ENCODE results near the gene DCBLD1. TPM values are rescaled to one million over a fixed set of nuclear protein-coding genes. Genes with fewer than 3 reads are reported as not detected.

DCBLD1 gene
- total and polyA plus RNA-seq, 2 of the 13 experiments (the other 11 are each of a cell fraction or from before 2014, with no cell fraction given), result 23.2 to 41.5 TPM

DNA sequence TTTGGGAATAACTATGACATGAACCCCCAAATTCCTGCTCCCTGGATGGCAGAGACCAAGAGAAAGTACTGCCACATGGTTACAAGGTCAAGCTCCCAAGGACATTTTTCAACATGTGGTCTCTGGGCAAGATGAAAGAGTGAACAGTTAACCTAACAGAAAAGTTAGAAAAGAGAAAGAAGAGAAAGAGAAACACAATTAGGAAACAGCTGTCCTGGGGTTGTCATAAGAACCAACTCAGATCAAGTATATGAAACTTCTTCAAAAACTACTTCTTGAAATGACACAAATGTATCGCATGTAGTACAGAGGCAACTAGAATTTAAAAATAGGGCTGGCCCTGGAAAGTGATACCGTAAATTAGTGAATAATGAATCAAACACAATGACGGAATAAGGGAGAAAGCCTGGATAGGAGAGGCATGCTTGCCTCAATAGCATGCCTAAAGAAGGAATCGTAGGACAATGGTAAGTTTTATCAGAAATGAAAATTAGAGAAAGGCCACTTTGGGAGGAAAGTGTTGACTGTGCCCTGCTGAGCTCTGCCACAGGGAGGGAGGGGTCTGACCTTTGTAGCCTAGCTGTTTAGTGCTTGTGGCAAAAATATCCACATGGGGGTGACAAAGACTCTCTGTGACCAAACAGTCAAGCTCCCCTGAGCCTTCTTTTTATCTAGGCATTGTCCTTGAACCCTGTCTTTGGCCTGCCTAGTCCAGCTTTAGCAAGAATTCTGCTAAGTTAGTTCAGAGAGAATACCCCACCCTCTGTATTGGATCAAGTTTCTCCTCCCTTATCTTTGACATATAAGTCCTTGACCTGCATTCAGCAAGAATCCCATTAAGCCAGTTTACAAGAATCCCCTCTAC is 4.3 kb upstream of the DCBLD1 start (continued):
- TF ChIP-seq, protein P1, sequence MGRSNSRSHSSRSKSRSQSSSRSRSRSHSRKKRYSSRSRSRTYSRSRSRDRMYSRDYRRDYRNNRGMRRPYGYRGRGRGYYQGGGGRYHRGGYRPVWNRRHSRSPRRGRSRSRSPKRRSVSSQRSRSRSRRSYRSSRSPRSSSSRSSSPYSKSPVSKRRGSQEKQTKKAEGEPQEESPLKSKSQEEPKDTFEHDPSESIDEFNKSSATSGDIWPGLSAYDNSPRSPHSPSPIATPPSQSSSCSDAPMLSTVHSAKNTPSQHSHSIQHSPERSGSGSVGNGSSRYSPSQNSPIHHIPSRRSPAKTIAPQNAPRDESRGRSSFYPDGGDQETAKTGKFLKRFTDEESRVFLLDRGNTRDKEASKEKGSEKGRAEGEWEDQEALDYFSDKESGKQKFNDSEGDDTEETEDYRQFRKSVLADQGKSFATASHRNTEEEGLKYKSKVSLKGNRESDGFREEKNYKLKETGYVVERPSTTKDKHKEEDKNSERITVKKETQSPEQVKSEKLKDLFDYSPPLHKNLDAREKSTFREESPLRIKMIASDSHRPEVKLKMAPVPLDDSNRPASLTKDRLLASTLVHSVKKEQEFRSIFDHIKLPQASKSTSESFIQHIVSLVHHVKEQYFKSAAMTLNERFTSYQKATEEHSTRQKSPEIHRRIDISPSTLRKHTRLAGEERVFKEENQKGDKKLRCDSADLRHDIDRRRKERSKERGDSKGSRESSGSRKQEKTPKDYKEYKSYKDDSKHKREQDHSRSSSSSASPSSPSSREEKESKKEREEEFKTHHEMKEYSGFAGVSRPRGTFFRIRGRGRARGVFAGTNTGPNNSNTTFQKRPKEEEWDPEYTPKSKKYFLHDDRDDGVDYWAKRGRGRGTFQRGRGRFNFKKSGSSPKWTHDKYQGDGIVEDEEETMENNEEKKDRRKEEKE (IDR thresholded peaks at IDR 0.05), result no peak
- TF ChIP-seq ZNF550 (CRISPR knock-in tag; IDR thresholded peaks at IDR 0.05; ENCODE audit: borderline replicate concordance) (no peak), MZF1 (CRISPR knock-in tag; IDR thresholded peaks at IDR 0.05; ENCODE audit: borderline replicate concordance) (no peak), ZNF234 (CRISPR knock-in tag; conservative IDR thresholded peaks at IDR 0.05) (no peak), FOXP1 (IDR thresholded peaks at IDR 0.05) (no peak), FOXP1 (CRISPR knock-in tag; IDR thresholded peaks at IDR 0.05) (peak; percentile 55; the same call in 1 of the 2 replicates), HNRNPLL (IDR thresholded peaks at IDR 0.05; ENCODE audit: low read depth, low read length, poor library complexity, severe bottlenecking) (no peak), ZNF605 (CRISPR knock-in tag; IDR thresholded peaks at IDR 0.05) (peak; percentile 69; the same call in 1 of the 2 replicates), SMAD1 (CRISPR knock-in tag; IDR thresholded peaks at IDR 0.05; ENCODE audit: borderline replicate concordance, low read depth) (0 out of 2 replicates have a peak, but pooled peaks have one; percentile 41), ZC3H4 (CRISPR knock-in tag; IDR thresholded peaks at IDR 0.05; ENCODE audit: borderline replicate concordance) (no peak), ZNF773 (CRISPR knock-in tag; IDR thresholded peaks at IDR 0.05; ENCODE audit: borderline replicate concordance) (no peak), BRD4 (CRISPR knock-in tag; IDR thresholded peaks at IDR 0.05) (no peak), MAZ (IDR thresholded peaks at IDR 0.05; ENCODE audit: borderline replicate concordance, low read depth, low read length) (0 out of 2 replicates have a peak, but pooled peaks have one; percentile 55), MAZ (CRISPR knock-in tag; IDR thresholded peaks at IDR 0.05; ENCODE audit: low read depth) (peak; percentile 78), RNF2 (conservative IDR thresholded peaks at IDR 0.05; ENCODE audit: low read depth) (no peak)
- TF ChIP-seq, protein P2, sequence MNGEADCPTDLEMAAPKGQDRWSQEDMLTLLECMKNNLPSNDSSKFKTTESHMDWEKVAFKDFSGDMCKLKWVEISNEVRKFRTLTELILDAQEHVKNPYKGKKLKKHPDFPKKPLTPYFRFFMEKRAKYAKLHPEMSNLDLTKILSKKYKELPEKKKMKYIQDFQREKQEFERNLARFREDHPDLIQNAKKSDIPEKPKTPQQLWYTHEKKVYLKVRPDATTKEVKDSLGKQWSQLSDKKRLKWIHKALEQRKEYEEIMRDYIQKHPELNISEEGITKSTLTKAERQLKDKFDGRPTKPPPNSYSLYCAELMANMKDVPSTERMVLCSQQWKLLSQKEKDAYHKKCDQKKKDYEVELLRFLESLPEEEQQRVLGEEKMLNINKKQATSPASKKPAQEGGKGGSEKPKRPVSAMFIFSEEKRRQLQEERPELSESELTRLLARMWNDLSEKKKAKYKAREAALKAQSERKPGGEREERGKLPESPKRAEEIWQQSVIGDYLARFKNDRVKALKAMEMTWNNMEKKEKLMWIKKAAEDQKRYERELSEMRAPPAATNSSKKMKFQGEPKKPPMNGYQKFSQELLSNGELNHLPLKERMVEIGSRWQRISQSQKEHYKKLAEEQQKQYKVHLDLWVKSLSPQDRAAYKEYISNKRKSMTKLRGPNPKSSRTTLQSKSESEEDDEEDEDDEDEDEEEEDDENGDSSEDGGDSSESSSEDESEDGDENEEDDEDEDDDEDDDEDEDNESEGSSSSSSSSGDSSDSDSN (CRISPR knock-in tag; IDR thresholded peaks at IDR 0.05), result no peak; the same call in 1 of the 2 replicates
- TF ChIP-seq, protein P3, sequence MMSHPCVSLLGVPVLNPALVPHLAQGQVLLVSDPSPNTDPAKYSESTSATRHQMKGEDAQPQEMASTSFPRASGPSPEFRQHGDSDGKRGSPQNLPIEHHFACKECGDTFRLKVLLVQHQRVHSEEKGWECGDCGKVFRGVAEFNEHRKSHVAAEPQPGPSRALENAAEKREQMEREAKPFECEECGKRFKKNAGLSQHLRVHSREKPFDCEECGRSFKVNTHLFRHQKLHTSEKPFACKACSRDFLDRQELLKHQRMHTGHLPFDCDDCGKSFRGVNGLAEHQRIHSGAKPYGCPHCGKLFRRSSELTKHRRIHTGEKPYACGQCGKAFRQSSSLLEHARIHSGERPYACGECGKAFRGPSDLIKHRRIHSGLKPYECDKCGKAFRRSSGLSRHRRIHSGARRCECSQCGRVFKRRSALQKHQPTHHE (CRISPR knock-in tag; IDR thresholded peaks at IDR 0.05; ENCODE audit: borderline replicate concordance), result 0 out of 2 replicates have a peak, but pooled peaks have one; percentile 47
- TF ChIP-seq, protein P4, sequence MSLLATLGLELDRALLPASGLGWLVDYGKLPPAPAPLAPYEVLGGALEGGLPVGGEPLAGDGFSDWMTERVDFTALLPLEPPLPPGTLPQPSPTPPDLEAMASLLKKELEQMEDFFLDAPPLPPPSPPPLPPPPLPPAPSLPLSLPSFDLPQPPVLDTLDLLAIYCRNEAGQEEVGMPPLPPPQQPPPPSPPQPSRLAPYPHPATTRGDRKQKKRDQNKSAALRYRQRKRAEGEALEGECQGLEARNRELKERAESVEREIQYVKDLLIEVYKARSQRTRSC (CRISPR knock-in tag; IDR thresholded peaks at IDR 0.05; ENCODE audit: low read depth), result no peak
- TF ChIP-seq, protein P5, sequence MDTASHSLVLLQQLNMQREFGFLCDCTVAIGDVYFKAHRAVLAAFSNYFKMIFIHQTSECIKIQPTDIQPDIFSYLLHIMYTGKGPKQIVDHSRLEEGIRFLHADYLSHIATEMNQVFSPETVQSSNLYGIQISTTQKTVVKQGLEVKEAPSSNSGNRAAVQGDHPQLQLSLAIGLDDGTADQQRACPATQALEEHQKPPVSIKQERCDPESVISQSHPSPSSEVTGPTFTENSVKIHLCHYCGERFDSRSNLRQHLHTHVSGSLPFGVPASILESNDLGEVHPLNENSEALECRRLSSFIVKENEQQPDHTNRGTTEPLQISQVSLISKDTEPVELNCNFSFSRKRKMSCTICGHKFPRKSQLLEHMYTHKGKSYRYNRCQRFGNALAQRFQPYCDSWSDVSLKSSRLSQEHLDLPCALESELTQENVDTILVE (CRISPR knock-in tag; IDR thresholded peaks at IDR 0.05), result peak; percentile 57; the same call in 1 of the 2 replicates
- TF ChIP-seq, protein P6, sequence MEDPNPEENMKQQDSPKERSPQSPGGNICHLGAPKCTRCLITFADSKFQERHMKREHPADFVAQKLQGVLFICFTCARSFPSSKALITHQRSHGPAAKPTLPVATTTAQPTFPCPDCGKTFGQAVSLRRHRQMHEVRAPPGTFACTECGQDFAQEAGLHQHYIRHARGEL (CRISPR knock-in tag; IDR thresholded peaks at IDR 0.05), result peak; percentile 98; the same call in 1 of the 2 replicates
